Medulla oblongata (tissue), 1 donor: ENCODE results near the gene TIRAP.
"Not testable (repeated sequence)": the region's sequence is repeated elsewhere in the genome, so short reads cannot be mapped to it uniquely, and the experiment has no call there.

ENCODE experiments used
- DNase-seq: peaks from one replicate; pipeline ENCODE4 v3.0.0-alpha.2; 2015; ENCODE audit errors: extremely low spot score

The TIRAP gene

DNA sequence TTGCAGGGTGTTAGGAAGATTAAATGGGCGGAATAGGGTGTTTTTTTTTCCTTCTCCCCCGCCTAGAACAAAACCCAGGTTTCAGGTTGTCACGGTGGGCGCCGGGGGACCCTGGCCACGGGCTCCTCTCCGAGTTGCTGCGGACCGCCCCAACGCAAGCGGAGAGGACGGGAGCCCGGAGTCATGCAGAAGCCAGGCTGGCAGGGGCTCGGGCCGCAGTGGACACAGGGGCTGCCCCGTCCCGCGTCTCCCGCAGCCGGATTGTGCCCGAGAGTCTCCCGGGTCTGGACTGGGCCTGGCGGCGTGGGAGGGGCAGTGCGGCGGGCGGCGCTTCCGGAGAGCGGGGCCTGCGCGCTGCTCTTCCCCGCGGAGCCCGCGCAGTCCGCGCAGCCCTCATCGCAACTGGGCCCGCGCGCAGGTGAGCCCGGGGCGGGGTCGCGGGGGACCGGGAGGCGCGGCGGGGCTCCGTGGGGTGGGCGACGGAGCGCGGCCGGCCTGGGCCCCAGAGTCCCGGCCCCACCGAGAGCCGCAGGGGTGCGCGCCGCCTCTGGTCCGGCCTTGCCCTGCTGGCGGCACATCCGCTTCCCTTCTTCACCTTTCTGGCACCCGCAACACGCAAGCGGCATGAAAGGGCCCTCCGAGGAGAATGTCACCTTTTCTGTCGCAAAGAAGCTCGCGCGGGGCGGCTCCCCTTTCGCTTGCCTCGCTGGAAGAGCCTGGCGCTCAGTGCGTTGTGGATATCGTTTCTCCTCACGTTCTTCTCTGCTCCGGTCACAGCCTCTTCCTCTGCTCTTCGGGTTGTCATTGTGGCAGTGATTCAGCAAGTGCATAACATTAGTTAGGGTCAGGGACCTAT lies at the start of gene TIRAP:
Gene TIRAP (plus strand): TSS at position 358 of the 856 bp plus-strand sequence. CDS start 7,802 bp downstream, outside the sequence.
- DNase-seq = peak; percentile 56

GRCh38 chr11:126233391-126233790 lies 49.5 kb upstream of the TIRAP start:
- no peak for DNase-seq

- no peak for DNase-seq
These were observed 36.3 kb upstream of the TIRAP start for GRCh38 chr11:126246636-126247035.

- no peak for DNase-seq
These were observed 29.6 kb upstream of the TIRAP start for GRCh38 chr11:126253265-126253664.

GRCh38 chr11:126254819-126255218 lies 28.1 kb upstream of the TIRAP start:
- DNase-seq = no peak

DNA sequence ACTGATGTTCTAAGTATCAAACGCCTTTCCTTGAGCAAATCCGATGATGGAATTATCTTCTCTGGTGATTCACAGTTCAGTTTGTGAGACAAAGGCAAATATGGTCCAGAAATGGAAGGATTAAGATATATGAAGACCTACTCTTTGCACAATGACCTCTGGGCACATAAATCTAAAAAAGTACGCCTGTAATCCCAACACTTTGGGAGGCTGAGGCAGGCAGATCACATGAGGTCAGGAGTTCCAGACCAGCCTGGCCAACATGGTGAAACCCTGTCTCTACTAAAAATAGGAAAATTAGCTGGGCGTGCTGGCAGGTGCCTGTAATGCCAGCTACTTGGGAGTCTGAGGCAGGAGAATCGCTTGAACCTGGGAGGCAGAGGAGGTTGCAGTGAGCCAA lies 27.4 kb upstream of the TIRAP start:
- not testable (repeated sequence) for DNase-seq

GRCh38 chr11:126256216-126256615 lies 26.7 kb upstream of the TIRAP start:
- DNase-seq = no peak

- no peak for DNase-seq
These were observed 25.7 kb upstream of the TIRAP start for GRCh38 chr11:126257144-126257543.

DNA sequence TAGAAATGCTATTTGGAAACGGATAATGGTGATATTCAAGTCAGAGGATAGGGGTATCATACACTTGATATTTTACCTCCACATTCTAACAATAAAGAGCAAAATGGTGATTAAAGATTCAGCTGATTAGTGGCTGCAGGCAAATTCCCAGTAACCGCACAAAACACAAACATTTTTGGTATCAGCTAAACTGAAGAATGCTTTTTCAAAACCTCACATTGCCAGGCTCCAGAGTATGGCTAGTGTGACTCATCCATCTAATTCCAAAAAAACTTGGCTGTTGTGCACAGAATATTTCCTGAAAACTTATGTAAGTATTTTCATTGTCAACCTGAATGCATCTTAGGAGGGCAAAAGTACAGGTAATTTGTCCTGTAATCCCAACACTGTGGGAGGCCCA lies 25.1 kb upstream of the TIRAP start:
- no peak for DNase-seq

DNA sequence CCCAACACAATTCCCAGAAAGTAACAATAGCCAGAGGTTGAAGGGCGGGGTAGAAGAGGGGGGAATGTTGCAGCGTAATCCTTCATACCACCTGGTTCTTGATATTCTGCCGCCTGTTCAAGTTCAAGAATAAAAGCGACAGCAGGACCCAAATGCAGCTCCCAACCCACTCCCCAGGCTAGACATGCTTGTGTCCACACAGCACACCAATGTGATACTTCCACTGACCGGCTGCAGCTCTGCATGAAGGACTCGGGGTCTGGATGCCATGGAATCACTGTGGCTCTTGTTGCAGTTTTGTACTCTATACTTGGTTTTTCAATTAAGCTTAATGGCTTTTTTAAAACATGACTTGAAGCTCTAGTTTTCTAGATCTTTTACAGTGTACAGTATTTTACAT lies 20.7 kb upstream of the TIRAP start:
- DNase-seq = no peak

- no peak for DNase-seq
These were observed 19.4 kb upstream of the TIRAP start for GRCh38 chr11:126263489-126263888.

DNA sequence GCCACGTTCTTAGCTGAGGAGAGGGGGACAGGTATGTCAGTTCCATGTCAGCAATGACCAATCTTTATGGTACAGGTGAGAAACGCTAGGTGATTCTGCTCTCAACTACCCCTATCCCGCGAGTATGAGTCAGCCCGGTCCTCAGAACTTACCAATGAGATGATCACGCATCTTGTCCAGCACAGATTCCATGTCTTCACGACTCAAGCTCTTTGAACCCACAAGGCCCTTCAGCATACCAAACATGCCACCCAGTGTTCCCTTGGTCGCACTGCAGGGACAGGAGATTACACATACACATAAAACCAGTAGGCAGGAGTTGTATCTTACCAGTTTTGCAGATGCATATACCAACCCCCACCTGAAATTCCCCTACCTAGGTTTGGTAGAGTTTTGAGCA lies 17.1 kb upstream of the TIRAP start:
- DNase-seq = no peak

DNA sequence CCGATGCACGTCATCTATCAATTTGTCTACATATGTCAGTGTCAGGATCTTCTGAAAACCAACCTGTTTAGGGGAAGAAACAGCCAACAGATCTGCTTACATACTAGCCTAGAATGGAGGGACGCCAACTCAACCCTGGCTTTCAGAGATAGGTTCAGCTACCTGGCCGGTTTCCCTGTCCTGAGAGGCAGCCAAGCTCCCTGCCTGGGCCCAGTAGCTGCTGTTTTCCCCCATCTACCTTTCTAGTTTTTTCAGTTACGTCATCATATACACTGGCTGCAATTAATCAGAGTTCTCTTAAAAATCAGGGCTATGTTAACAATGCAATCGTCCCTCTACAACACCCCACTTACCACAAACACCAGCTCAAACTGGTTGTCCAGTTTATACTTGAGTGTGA lies 15.2 kb upstream of the TIRAP start:
- no peak for DNase-seq

GRCh38 chr11:126268361-126268707 lies 14.6 kb upstream of the TIRAP start:
- DNase-seq = no peak

DNA sequence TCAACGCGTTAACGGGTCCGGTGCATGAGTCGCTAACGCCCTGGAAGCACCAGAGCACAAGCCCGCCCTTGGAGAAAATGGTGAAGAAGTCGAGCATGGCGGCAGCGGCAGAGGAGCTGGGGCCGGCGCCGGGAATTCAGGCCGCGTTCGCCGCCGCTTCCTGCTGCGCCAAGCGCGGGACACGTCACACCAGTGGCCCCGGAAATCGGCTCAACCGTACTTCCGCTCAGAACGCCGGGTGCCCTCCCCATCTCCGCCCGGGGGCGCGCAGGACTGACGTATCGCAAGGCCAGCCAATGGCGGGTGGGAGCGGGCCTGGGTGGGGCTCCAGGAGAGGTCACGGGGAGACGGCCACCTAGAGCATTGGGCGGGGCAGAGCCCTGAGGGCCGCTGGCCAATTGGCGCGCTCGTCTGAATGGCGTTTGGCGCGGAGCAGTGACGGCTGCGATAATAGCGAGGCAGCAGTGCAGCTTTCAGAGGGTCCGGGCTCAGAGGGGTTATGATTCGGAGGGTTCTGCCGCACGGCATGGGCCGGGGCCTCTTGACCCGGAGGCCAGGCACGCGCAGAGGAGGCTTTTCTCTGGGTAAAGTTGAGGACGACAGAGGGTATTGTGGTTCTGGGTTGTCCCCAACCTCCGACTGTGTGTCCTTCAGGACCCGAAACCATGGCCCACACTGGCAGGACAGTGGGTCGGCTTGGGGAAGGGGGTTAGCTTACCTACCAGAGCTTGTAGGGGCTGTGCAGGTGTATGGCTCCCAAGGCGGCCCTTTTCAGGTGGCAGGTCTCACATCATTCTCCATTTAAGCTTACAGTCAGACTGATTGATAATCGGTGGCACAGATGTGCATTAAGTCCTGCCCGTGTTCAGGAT lies 13.9 kb upstream of the TIRAP start, which contains the start of the genes FOXRED1 and SRPRA:
Gene FOXRED1 (plus strand): TSS at position 447 of the 872 bp plus-strand sequence. CDS start 53 bp downstream, at position 500.
Gene SRPRA (minus strand): TSS at position 188 of the 872 bp plus-strand sequence. CDS start 91 bp downstream, at position 97.
- peak; percentile 99 for DNase-seq

- no peak for DNase-seq
These were observed 5.6 kb upstream of the TIRAP start for GRCh38 chr11:126277322-126277721.

- no peak for DNase-seq
These were observed 5.1 kb upstream of the TIRAP start for GRCh38 chr11:126277780-126278179.

- DNase-seq = no peak
These were observed 3.7 kb upstream of the TIRAP start for GRCh38 chr11:126279191-126279590.

DNA sequence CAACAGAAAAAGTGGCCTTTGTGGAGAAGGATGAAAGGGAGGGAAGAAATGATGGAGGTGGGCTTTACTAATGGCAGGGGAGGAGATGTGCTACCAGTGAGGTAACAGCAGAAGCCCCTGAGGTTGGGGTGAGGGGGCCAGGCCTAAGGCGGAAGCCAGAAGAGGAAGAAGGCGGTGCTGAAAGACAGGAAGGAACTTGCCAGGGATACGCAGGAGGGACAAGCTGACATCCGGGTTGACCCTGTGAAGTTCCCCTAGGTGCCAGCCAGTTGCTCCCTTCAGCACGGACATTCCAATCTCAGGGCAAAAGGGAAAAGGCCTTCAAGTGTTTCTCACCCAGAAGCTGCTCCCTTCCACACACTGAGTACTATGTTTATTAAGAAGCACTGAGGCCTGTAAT lies 2.3 kb upstream of the TIRAP start:
- no peak for DNase-seq

GRCh38 chr11:126281245-126281644 lies 1.6 kb upstream of the TIRAP start:
- DNase-seq = no peak

- DNase-seq = no peak
These were observed 1.2 kb upstream of the TIRAP start for GRCh38 chr11:126281666-126282175.

- peak; percentile 47 for DNase-seq
These were observed 545 bp upstream of the TIRAP start for GRCh38 chr11:126282361-126282735.
